Progenitor cell of endocrine pancreas (in vitro differentiated cells): Measurements from ENCODE around the gene FOXE3. TPM values are rescaled to one million over a fixed set of nuclear protein-coding genes. Genes with fewer than 3 reads are reported as not detected.

Experiments used
- DNase-seq: peaks from one replicate; pipeline ENCODE4 v3.0.0; 2021; ENCODE audit warnings: low spot score; ENCODE audit not compliant: unreplicated experiment
- H3K27ac Mint-ChIP-seq: 2 replicates; pipeline ENCODE4 v1.8.0; 2021; ENCODE audit warnings: mild to moderate bottlenecking, moderate library complexity, mixed read lengths
- H3K27me3 Mint-ChIP-seq: 2 replicates; pipeline ENCODE4 v1.8.0; 2021; ENCODE audit warnings: mixed read lengths
- H3K36me3 Mint-ChIP-seq: 2 replicates; pipeline ENCODE4 v1.8.0; 2022; ENCODE audit warnings: mixed read lengths; ENCODE audit not compliant: insufficient read depth
- H3K4me1 Mint-ChIP-seq: 2 replicates; pipeline ENCODE4 v1.8.0; 2021; ENCODE audit warnings: low read depth, mixed read lengths
- H3K4me3 Mint-ChIP-seq: 2 replicates; pipeline ENCODE4 v1.8.0; 2021; ENCODE audit warnings: low read depth, mild to moderate bottlenecking, moderate library complexity, mixed read lengths
- H3K9me3 Mint-ChIP-seq: 2 replicates; pipeline ENCODE4 v1.8.0; 2021; ENCODE audit warnings: low read depth, mixed read lengths
- total RNA-seq: library from RNA; stranded (reverse); gene quantifications from 2 replicates; pipeline ENCODE4 v1.2.1, GENCODE V29; 2021
- TF ChIP-seq, protein P1 (sequence below): fragments of 200-600 bp; sonication (generic); IDR thresholded peaks from one replicate; pipeline ENCODE4 v1.5.0; 2021; ENCODE audit warnings: antibody characterized with exemption, mild to moderate bottlenecking; ENCODE audit not compliant: unreplicated experiment

The FOXE3 gene
- total RNA-seq, 1 donor from 2014 or later: not detected

DNA sequence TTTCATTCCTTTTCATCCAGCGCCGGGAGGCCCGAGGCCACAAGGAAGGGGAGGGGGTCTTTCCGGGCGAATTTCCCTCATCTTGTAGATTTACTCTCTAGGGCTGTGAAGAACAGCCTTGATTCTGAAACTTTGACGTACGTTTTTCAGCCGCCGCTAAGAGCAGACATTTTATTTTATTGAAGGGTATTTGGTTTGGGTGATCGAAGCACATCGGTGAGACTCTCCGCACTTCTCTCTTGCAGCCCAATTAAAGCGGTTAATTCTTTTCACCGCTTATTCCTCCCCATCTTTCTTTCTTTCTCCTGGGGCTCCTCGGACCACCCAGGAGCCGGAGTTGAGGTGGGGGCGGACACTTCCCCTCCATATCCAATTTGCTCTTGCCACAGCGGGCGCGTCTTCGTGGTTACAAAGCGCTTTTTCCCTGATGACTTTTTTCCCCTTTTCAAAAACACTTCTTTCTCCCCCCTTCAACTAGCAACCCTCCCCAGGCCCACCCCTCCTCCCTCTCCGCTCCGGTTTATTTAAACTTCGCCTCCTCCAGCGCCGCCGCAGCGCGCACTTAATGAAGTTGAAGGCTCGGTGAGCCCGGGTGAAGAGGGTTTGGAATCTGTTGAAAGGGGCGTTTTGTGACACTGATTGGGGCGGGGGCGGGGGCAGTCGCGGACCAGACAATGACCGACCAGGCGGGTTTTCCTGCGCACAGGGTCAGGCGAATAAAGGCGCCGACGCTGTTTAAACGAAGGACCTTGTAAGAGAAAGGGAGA, 27.6 kb downstream of the FOXE3 start:
- no peak for DNase-seq
- no peak overlapping the region for H3K4me3 Mint-ChIP-seq
- H3K27ac Mint-ChIP-seq: peak overlapping the region; percentile 7
- no peaks in the 10 kb centered on the region for H3K36me3 Mint-ChIP-seq
- no peaks in the 10 kb centered on the region for H3K27me3 Mint-ChIP-seq
- peaks cover 12% of the 10 kb centered on the region for H3K4me1 Mint-ChIP-seq
- H3K9me3 Mint-ChIP-seq: no peaks in the 10 kb centered on the region
- TF ChIP-seq, protein P1, sequence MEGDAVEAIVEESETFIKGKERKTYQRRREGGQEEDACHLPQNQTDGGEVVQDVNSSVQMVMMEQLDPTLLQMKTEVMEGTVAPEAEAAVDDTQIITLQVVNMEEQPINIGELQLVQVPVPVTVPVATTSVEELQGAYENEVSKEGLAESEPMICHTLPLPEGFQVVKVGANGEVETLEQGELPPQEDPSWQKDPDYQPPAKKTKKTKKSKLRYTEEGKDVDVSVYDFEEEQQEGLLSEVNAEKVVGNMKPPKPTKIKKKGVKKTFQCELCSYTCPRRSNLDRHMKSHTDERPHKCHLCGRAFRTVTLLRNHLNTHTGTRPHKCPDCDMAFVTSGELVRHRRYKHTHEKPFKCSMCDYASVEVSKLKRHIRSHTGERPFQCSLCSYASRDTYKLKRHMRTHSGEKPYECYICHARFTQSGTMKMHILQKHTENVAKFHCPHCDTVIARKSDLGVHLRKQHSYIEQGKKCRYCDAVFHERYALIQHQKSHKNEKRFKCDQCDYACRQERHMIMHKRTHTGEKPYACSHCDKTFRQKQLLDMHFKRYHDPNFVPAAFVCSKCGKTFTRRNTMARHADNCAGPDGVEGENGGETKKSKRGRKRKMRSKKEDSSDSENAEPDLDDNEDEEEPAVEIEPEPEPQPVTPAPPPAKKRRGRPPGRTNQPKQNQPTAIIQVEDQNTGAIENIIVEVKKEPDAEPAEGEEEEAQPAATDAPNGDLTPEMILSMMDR: no peak

DNA sequence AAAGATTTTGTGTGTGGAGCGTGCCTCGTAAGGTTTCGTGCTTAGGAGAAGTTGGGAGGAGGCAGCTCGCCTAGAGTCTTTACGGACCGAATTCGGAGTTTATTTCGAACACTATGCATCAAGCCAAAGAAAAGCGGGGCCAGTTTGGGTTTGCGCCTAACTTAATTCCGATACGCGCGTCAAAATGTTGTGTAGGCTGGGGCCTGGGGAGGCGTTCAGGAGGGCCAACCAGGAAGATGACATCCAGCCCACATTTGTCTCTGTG, 28.1 kb downstream of the FOXE3 start:
- DNase-seq: no peak
- Mint-ChIP-seq H3K9me3 (no peaks in the 10 kb centered on the region), H3K4me1 (peaks cover 12% of the 10 kb centered on the region), H3K27me3 (no peaks in the 10 kb centered on the region), H3K27ac (peak overlapping the region; percentile 7), H3K4me3 (peak overlapping the region; percentile 22), H3K36me3 (no peaks in the 10 kb centered on the region)
- TF ChIP-seq, protein P1: no peak

DNA sequence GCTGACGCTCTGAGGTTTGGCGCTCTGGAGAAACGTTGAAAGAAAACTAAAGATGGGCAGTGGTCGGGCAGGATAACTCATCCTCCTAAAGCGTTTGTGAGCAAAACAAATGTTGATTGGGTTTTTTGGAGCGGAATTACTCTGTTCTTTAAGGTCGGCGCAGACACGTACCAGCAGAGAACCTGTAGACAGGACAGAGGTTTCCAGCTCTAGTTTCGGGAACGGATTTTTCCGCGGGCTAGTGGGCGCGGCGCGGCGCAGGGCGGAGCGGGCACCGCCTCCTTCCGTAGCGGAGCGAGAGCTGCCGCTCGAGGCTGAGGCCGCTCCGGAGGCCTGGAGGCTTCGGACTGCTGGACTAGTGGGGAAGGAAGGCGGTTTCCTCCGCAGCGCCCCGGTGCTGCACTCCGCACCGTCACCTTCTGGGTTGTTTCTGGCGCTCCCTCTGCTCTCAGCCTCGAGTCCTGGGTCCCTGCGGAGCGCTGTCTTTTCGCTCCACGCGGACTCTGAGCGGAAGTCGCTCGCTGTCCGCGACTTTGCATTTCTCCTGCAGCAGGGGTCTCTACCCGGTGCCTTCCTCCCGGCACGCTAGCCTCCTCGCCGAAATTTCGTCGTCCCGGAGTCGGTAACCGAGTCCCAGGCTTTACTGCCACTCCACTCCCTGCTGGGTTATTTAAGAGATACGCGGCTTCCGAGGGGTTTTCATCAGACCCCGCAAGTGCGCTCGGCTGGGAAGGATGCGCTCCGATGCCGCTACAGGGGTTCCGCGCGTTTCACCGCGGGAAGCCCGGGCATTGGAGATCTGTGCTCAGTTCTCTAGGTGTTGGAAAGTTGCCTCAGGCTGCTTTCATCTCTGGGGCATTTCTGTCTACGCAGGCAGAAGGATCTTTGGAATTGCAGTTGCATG, 28.7 kb downstream of the FOXE3 start:
- Mint-ChIP-seq H3K4me3 (peak overlapping the region; percentile 22), H3K9me3 (no peaks in the 10 kb centered on the region)

DNA sequence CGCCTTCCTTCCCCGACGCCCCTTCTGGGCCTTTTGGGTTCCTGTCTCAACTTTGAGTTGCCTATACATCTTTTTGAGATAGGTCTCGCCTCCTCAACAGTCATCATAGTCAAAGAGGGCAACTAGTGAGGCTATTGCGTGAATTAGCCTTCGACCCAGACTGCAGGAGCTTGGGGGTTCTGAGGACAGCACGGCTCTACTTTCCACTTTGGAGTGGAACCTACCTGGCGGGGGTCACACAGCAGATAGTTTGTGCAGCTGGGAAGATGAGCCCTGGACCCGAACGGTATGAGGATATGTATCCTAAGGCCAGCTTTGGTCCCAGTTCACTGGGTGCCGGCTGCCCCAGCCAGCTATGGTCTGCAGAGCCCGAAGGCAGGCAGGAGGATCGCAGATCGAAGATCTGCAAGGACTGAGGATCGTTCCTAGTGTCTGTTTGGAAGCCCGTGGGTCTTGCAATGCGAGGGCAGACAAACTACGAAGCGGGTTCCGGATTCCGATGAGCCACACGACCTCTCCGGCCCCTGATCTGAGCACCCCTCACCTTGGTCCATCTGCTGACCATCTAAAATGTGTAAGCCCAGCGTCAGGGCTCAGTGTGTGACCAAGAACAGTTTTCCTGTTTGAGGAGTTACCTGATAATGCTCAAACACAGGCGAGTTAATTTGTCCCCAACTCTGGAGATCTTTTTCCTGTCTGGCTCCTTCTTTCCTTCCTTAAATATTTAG, 29.9 kb downstream of the FOXE3 start:
- Mint-ChIP-seq H3K9me3 (no peaks in the 10 kb centered on the region), H3K4me3 (no peak overlapping the region), H3K36me3 (no peaks in the 10 kb centered on the region), H3K4me1 (peaks cover 12% of the 10 kb centered on the region), H3K27me3 (no peaks in the 10 kb centered on the region), H3K27ac (no peak overlapping the region)
- TF ChIP-seq, protein P1: no peak
- no peak for DNase-seq

More for the DNA sequence above, 28.7 kb downstream of the FOXE3 start:
- TF ChIP-seq, protein P1: no peak
- no peak for DNase-seq
- Mint-ChIP-seq H3K27ac (peak overlapping the region; percentile 7), H3K27me3 (no peaks in the 10 kb centered on the region), H3K36me3 (no peaks in the 10 kb centered on the region), H3K4me1 (peaks cover 12% of the 10 kb centered on the region)
